Measurements from ENCODE around the gene CFAP299.
"Not testable (repeated sequence)": the region's sequence is repeated elsewhere in the genome, so short reads cannot be mapped to it uniquely, and the experiment has no call there.

Gene CFAP299

GRCh38 chr4:80726471-80726870 is 390.9 kb downstream of the CFAP299 start:
- DNase-seq (ENCODE audit: low read depth), result no peak

GRCh38 chr4:80730158-80730557 is 394.6 kb downstream of the CFAP299 start:
- no peak for DNase-seq (ENCODE audit: low read depth)

- no peak for DNase-seq (ENCODE audit: low read depth)
Measured at GRCh38 chr4:80731436-80731835, 395.9 kb downstream of the CFAP299 start.

GRCh38 chr4:80732010-80732409 is 396.5 kb downstream of the CFAP299 start:
- no peak for DNase-seq (ENCODE audit: low read depth)

GRCh38 chr4:80740375-80740774 is 404.8 kb downstream of the CFAP299 start:
- DNase-seq (ENCODE audit: low read depth), result no peak

- DNase-seq (ENCODE audit: low read depth), result not testable (repeated sequence)
Measured at GRCh38 chr4:80749558-80749957, 414.0 kb downstream of the CFAP299 start.

GRCh38 chr4:80751200-80751599 is 415.7 kb downstream of the CFAP299 start:
- no peak for DNase-seq (ENCODE audit: low read depth)

- DNase-seq (ENCODE audit: low read depth), result no peak
Measured at GRCh38 chr4:80767944-80768343, 432.4 kb downstream of the CFAP299 start.

GRCh38 chr4:80776168-80776567 is 440.6 kb downstream of the CFAP299 start:
- no peak for DNase-seq (ENCODE audit: low read depth)

- DNase-seq (ENCODE audit: low read depth), result no peak
Measured at GRCh38 chr4:80781431-80781830, 445.9 kb downstream of the CFAP299 start.

GRCh38 chr4:80787306-80787705 is 451.8 kb downstream of the CFAP299 start:
- DNase-seq (ENCODE audit: low read depth), result no peak

- no peak for DNase-seq (ENCODE audit: low read depth)
Measured at GRCh38 chr4:80788798-80789197, 453.3 kb downstream of the CFAP299 start.

- no peak for DNase-seq (ENCODE audit: low read depth)
Measured at GRCh38 chr4:80790152-80790551, 454.6 kb downstream of the CFAP299 start.

- not testable (repeated sequence) for DNase-seq (ENCODE audit: low read depth)
Measured at GRCh38 chr4:80793660-80794059, 458.1 kb downstream of the CFAP299 start.

- DNase-seq (ENCODE audit: low read depth), result no peak
Measured at GRCh38 chr4:80798082-80798481, 462.6 kb downstream of the CFAP299 start.

GRCh38 chr4:80800719-80801118 is 465.2 kb downstream of the CFAP299 start:
- DNase-seq (ENCODE audit: low read depth), result not testable (repeated sequence)

- DNase-seq (ENCODE audit: low read depth), result no peak
Measured at GRCh38 chr4:80803337-80803736, 467.8 kb downstream of the CFAP299 start.

GRCh38 chr4:80806472-80806871 is 470.9 kb downstream of the CFAP299 start:
- no peak for DNase-seq (ENCODE audit: low read depth)

- DNase-seq (ENCODE audit: low read depth), result no peak
Measured at GRCh38 chr4:80809039-80809729, 473.7 kb downstream of the CFAP299 start.

- DNase-seq (ENCODE audit: low read depth), result no peak
Measured at GRCh38 chr4:80811406-80811805, 475.9 kb downstream of the CFAP299 start.

GRCh38 chr4:80812145-80812544 is 476.6 kb downstream of the CFAP299 start:
- DNase-seq (ENCODE audit: low read depth), result no peak

GRCh38 chr4:80814266-80814665 is 478.7 kb downstream of the CFAP299 start:
- no peak for DNase-seq (ENCODE audit: low read depth)

- DNase-seq (ENCODE audit: low read depth), result no peak
Measured at GRCh38 chr4:80831383-80832361, 496.1 kb downstream of the CFAP299 start.
